Cardiac septum (tissue), 1 donor: ENCODE results near the gene MGMT. TPM values are rescaled to one million over a fixed set of nuclear protein-coding genes. Genes with fewer than 3 reads are reported as not detected.

Experiments
- DNase-seq: peaks from one replicate; pipeline ENCODE4 v3.0.0-alpha.2; 2020; ENCODE audit warnings: low spot score
- intact Hi-C: fragments of 100-400 bp; cut with DNase I; formaldehyde crosslinking; loops from one replicate; pipeline ENCODE4 v1.14.0; 2022
- total RNA-seq: library from RNA; stranded (reverse); fragmentation: NEBNext Ultra II Directional; extraction: Animal tissue kit (Norgen Biotek cat#: 25700); gene quantifications from one replicate; pipeline ENCODE4 v1.2.1, GENCODE V29; 2021
- donor health status: DM: no; HTN: no; CAD: no.

The MGMT gene
- total RNA-seq, 1 donor from 2014 or later = 11.4 TPM

- DNase-seq = no peak
- intact Hi-C loops = no loop called here
Observed at GRCh38 chr10:129690248-129691070, 223.4 kb downstream of the MGMT start.

GRCh38 chr10:129692695-129693094, 225.7 kb downstream of the MGMT start:
- intact Hi-C loops = no loop called here
- no peak for DNase-seq

GRCh38 chr10:129693382-129693781, 226.3 kb downstream of the MGMT start:
- intact Hi-C loops = no loop called here

DNA sequence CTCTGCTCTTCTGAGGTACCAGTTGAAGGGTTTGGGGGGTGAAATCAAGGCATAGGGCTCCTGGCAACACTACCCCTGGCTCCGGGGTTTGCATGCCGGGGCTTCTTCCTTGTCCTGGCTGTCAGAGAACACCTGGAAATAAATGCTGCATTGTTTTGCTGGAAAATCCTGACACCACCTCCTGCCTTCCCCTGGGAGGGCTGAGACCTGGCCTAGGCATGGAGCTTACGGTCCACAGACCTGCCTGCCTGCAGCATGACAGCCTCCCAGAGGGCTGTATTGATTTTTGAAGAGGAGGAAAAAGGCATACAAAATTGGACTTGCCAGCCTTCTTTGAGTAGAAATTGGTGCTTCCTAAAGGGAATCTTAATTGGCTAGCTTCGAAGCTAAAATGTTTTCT, 227.1 kb downstream of the MGMT start:
- no peak for DNase-seq
- intact Hi-C loops = no loop called here

More at GRCh38 chr10:129693382-129693781, 226.3 kb downstream of the MGMT start:
- no peak for DNase-seq

- intact Hi-C loops = no loop called here
- no peak for DNase-seq
Observed at GRCh38 chr10:129694691-129695243, 227.7 kb downstream of the MGMT start.

DNA sequence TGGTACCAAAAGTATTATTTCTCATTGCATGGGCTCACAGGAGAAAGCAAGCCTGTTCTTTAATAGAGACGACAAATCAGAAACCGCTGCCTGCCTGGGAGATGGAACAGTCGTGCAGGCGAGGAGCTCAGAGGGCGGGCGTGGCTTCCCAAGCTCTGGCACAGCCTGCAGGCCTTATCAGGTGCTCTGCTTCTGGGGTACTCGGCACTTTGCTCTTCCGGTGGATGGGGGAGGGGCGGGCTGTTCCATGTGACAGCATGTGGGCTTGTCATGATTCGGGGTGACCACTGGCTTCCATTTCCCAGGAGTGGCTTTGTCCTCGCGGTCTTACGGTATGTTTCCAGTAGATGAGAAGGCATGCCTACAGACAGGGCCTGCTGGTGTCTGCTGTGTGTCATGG, 228.6 kb downstream of the MGMT start:
- intact Hi-C loops = no loop called here
- DNase-seq = no peak

DNA sequence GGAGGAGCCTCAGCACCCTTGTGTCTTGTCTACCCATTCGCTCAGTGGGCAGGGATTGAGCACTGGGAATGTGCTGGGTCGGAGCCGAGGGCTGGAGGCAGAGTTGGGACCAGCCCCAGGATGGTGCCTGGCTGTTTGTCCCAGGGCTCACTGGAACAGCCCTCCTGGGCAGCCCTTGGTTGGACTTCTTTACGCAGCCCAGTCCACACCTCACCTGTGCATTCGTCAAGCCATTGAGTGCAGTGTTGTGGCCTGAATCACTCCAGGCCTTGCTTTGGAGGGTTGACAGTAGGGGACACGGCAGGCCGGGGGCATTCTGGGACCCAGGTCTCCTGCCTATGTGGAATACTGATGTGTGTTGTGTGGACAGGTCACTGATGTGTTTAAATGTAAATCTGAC, 229.6 kb downstream of the MGMT start:
- intact Hi-C loops = no loop called here
- DNase-seq = no peak

- intact Hi-C loops = no loop called here
- DNase-seq = no peak
Observed at GRCh38 chr10:129697463-129698247, 230.6 kb downstream of the MGMT start.

DNA sequence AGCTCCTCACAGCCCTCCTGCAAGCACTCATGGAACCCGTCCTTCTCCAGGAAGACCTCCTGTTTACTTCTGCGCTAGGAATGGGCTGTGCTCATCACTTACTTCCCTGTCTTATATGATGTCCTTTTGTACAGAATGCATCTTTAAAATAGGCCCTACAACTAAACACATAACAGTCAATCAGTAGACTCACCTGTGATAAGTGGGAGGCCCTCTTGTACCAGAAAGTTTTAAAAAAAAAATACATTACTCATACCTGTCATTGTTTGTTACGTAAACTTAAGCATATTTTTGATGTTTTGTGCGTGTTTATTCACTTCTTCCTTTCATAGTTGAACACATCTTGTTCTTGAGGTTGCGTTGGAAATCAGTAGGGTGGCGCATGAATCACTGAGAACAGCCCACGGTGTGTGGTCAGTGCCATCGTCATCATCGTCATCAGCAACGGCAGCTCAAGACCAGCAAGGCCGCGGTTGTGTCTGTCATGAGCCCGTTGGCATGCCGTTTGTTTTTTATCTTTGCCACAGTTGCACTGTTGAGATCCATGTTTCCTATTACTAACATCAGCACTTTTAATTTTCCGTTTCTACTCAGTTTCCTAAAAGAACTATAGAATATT, 232.8 kb downstream of the MGMT start:
- no peak for DNase-seq
- intact Hi-C loops = no loop called here

DNA sequence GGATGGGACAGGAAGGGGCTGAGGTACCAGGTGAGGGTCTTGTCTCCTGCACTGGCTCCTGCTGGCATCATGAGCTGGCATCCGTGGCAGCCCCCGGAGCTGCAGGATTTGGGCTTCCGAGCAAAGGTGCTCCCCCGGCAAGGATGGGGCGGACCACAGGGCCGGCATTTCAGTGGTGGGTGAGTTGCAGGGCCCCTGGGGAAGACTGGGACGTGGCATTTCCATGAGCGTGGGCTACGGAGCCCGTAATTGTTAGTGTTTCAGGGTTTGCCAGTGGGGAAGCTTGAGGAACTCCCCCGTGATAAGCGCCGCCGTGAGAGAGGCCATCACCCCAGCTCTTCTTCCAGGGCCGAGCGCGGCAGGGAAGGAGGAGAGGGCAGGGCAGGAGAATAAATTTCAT, 235.6 kb downstream of the MGMT start:
- intact Hi-C loops = no loop called here
- no peak for DNase-seq

DNA sequence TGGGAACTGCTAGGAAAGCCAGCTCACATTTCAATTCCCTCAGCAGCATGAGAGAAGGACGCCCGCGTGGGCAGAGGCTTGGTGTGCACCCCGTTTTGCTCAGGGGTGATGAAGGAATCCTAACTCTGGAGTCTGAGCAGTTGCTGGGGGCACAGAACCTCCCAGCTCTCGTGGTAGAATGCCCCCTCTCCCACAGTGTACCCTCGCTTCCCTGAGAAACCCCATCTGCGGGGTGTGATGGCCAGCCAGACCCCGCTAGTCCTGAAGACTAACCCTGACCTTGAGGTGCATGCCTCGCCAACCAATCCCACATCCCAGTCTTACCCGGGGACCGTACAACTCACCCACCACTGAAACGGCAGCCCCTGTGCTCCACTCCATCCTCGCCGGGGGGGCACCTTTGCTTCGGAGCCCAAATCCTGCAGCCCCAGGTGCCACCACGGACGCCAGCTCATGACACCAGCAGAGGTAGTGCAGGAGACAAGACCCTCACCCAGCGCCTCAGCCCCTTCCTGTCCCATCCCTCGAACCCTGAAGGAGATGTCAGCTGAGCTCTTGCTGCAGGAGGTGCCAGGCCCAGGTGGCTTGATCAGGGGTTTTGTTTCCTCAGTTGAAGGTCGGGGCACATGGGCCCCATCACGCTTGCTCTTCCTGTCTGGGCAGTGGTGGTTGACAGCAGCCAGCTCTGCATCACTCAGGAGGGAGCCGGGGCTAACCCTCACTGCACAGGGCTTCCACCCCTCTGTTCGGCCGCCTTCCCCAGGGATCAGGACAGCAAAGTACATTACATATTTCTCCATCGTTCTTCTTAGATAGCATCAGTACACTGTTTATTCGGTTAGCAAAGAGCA, 236.5 kb downstream of the MGMT start:
- intact Hi-C loops = no loop called here
- DNase-seq = no peak

DNA sequence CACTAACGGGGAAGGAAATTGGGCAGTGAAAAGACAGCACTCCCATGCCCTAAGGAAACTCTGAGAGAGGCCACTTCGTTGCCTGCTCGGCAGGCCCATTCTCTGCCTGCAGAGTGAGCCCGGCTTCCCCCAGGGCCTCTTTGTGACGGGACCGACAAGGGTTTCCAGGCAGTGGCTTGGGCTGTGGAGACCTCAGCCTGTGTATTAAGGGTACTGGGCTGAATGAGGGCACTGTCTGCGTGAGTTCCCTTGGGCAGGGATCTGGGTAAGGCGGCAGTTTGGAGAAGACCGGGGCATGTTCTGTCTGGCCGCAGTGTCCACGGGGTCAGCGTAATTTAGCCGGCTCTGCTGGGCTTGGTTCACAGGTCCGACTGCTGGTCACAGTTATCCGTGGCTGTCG, 237.2 kb downstream of the MGMT start:
- intact Hi-C loops = no loop called here
- DNase-seq = no peak

- intact Hi-C loops = no loop called here
- DNase-seq = no peak
Observed at GRCh38 chr10:129704786-129705525, 237.9 kb downstream of the MGMT start.

- DNase-seq = no peak
- intact Hi-C loops = no loop called here
Observed at GRCh38 chr10:129705676-129706075, 238.6 kb downstream of the MGMT start.

DNA sequence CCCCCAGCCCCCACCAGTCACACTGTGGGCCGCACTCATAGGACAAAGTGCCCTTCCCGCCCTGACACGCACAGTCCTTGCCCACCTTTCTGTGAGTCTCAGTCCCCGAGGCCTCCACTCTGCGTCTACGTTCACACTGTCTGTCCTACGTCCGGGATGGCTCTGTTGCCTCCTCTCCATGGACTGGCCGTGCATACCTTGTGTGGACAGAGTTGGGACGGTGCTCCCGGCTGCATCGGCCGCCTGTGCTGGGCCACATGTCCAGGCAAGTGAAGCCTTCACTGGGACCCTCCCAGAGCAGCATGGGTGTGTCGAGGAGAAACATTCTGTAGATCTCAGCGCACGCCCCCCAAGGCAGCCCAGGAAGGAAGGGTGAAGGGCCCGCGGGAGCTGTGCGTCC, 239.0 kb downstream of the MGMT start:
- no peak for DNase-seq
- intact Hi-C loops = no loop called here

- intact Hi-C loops = no loop called here
Observed at GRCh38 chr10:129706523-129706922, 239.5 kb downstream of the MGMT start.

DNA sequence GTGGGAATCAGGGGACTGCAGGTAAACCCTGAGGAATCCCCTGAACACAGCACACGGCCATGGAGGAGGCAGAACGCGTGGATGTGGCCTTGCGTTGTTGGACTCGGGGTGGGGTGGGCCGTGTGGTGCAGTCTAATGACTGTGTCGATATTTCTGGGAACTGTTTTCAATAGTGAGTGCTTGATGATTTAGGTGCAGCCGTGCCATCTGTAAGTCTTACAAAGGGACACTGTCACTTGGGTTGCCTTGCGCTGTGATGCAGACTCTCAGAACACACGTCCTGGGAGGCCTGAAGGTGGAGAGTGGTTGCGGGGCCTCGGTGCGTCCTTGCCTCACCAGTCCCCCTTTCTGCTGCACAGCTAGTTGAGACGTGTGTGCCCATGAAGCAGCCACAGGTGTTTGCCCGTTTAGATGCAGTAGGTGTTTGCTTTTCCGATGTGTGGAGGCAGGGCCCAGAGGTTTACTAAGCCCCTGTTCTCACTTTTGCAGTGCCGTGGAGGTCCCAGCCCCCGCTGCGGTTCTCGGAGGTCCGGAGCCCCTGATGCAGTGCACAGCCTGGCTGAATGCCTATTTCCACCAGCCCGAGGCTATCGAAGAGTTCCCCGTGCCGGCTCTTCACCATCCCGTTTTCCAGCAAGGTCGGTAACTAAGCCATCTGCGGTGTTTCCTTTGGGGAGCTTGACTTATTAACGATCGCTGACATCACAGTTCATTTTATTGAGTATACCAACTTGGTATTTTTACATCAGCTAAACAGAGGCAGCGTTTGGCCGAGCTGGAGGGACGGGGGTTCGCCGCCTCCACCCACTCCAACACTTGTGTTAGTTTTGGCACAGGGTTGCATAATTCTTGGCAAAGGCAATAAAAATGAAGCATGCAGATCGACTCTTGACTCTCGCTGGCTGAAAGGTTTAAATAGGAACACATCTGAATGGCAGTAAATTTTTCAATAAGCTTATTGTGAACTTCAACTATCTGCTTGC, 240.7 kb downstream of the MGMT start:
- no peak for DNase-seq
- intact Hi-C loops = no loop called here

More at GRCh38 chr10:129706523-129706922, 239.5 kb downstream of the MGMT start:
- DNase-seq = no peak
